ENCODE measurements around the gene ZNF154. TPM values are rescaled to one million over a fixed set of nuclear protein-coding genes. Genes with fewer than 3 reads are reported as not detected.
"Not testable (repeated sequence)": the region's sequence is repeated elsewhere in the genome, so short reads cannot be mapped to it uniquely, and the experiment has no call there.

ZNF154 gene
- not detected in 2 replicates for total RNA-seq (2014; rRNA removed; shearing (Covaris generic))

- DNase-seq (ENCODE audit: low spot score): no peak
These were observed at the start of gene ZNF154 for GRCh38 chr19:57708641-57709361. ZNF154 (minus strand) TSS chr19:57709204; CDS start chr19:57708971, 233 bp downstream.

DNA sequence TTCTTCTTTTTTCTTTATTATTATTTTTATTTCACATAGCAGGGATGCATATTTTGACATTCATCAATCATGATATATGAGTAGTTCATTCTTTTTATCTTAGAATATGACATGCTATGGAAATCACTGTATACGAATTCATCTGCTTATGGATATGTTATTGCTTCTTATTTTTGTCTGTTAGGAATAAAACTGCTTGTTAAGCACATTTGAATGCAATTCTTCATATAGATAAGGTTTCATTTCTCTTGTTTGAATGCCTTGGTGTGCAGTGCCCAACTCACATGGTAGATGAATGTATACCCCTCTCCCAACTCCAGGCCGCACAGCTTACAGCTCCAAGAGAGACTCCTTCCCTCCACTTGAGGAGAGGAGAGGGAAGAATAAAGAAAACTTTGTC is 48.9 kb upstream of the ZNF154 start:
- no peak for DNase-seq (ENCODE audit: low spot score)

- DNase-seq (ENCODE audit: low spot score): no peak
These were observed 46.0 kb upstream of the ZNF154 start for GRCh38 chr19:57755031-57755430.

DNA sequence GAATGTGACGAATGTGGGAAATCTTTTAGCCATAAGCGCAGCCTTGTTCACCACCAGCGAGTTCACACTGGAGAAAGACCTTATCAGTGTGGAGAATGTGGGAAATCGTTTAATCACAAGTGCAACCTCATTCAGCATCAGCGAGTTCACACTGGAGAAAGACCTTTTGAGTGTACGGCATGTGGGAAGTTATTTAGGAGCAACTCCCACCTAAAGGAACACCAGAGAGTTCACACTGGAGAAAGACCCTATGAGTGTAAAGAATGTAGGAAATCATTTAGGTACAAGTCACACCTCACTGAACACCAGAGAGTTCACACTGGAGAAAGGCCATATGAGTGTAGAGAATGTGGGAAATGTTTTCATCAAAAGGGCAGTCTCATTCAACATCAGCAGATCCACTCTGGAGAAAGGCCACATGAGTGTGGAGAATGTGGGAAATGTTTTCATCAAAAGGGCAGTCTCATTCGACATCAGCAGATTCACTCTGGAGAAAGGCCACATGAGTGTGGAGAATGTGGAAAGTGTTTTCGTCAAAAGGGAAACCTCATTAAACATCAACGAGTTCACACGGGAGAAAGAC is 45.2 kb upstream of the ZNF154 start:
- no peak for DNase-seq (ENCODE audit: low spot score)

- DNase-seq (ENCODE audit: low spot score): no peak
These were observed 39.0 kb upstream of the ZNF154 start for GRCh38 chr19:57748029-57748428.

GRCh38 chr19:57747472-57747807 is 38.4 kb upstream of the ZNF154 start:
- DNase-seq (ENCODE audit: low spot score): no peak

DNA sequence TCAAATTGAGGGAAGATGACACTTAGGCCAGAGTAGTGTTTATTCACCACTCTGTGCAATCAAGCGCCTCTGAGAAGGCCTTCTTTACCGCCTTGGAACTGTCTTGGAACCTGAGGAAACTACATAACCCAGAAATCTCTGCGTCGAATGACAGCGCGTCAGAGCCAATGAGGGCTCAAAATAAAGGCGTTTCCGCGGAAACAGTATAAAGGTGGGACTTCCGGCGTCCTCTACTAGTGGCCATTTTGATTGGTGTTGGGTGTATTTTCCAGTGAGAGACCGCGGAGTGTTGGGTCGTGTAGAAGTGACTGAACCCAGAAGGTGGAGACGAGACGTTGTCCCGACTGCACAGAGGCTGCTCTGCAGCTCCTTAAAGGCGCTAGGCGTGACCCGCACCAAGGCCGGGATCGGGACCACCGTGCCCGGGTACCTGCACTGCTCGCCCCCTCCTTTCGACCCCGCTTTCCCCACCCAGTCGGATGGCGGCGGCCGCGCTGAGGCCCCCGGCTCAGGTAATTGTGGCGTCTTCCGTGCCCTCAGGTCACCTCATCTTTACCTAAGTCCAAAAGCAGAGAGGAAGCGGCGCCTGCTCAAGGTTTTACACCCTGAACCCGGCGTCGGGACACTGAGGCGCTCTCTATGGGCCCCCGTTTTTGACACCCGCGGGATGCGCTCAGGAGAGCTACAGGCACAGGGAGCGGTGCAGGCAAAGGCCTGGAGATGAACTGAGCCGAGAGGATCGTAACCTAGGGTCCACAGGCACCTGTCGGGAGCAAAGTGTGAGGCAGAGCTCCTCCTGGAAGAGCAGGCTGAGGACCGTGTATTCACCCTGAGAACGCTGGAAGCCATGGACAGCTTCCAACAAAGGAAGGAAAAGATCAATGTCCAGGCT is 37.8 kb upstream of the ZNF154 start, which contains the start of gene ZNF776:
Gene ZNF776 (plus strand): TSS at position 236 of the 892 bp plus-strand sequence. CDS start 244 bp downstream, at position 480.
- peak; percentile 90 for DNase-seq (ENCODE audit: low spot score)

DNA sequence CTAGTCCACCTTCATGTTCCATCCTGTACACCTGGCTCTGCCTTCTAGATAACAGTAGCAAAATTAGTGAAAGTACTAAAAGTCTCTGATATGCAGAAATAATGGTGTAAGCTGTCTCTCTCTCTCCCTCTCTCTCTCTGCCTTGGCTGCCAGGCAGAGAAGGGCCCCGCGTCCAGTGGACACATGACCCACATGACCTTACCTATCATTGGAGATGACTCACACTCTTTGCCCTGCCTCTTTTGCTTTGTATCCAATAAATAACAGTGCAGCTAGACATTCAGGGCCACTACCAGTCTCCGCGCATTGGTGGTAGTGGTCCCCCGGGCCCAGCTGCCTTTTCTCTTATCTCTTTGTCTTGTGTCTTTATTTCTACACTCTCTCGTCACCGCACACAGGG is 29.8 kb upstream of the ZNF154 start:
- DNase-seq (ENCODE audit: low spot score): not testable (repeated sequence)

GRCh38 chr19:57738320-57738719 is 29.3 kb upstream of the ZNF154 start:
- DNase-seq (ENCODE audit: low spot score): not testable (repeated sequence)

DNA sequence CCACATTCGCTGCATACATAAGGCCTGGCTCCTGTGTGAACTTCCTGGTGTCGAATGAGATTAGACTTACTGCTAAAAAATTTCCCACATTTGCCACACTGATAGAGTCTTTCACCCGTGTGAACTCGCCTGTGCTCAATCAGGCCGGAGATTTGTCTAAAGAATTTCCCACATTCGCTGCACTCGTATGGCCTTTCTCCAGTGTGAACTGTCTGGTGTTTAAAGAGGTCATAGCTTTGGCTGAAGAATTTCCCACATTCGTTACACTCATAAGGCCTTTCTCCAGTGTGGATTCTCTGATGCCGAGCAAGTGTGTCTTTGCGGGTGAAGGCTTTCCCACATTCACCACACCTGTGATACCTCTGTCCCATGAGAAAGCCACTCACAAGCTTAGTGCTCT is 11.9 kb upstream of the ZNF154 start:
- no peak for DNase-seq (ENCODE audit: low spot score)

- DNase-seq (ENCODE audit: low spot score): no peak
These were observed 11.0 kb upstream of the ZNF154 start for GRCh38 chr19:57719901-57720519.

- no peak for DNase-seq (ENCODE audit: low spot score)
These were observed 10.4 kb upstream of the ZNF154 start for GRCh38 chr19:57719424-57719823.

- no peak for DNase-seq (ENCODE audit: low spot score)
These were observed 3.2 kb upstream of the ZNF154 start for GRCh38 chr19:57712222-57712621.

DNA sequence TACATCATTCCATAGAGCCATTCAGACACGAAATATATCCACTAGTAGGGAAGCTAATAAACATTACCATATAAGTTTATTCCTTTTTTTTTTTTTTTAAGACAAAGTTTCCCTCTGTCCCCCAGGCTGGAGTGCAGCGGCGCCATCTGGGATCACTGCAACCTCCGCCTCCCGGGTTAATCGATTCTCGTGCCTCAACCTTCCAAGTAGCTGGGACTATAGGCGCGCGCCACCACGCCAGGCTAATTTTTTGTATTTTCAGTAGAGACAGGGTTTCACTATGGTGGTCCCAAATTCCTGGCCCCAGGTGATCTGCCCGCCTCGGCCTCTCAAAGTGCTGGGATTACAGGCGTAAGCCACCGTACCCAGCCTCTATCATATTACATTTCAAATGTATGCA is 612 bp upstream of the ZNF154 start:
- no peak for DNase-seq (ENCODE audit: low spot score)

GRCh38 chr19:57706346-57706745 is 2.7 kb downstream of the ZNF154 start:
- no peak for DNase-seq (ENCODE audit: low spot score)

GRCh38 chr19:57701625-57702024 is 7.4 kb downstream of the ZNF154 start:
- DNase-seq (ENCODE audit: low spot score): no peak

DNA sequence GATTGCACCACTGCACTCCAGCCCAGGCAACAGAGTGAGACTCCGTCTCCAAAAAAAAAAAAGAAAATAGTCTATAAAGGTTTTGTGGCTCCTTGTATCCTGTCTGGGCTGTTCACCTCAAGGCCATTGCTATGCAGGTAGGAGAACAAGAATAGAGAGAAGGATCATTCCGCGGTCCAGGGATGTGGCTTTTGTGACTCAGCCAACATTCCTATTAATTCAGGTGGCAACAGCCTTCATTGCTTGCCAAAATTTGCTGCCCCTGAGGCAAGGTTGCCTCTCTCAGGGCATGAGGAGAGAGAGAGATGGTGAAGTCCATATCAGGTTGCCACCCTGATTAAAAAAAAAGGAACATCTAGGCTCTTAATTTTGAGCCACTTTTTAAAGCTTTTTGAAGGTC is 19.3 kb downstream of the ZNF154 start:
- DNase-seq (ENCODE audit: low spot score): no peak

GRCh38 chr19:57688011-57688763 is 20.8 kb downstream of the ZNF154 start:
- DNase-seq (ENCODE audit: low spot score): no peak

DNA sequence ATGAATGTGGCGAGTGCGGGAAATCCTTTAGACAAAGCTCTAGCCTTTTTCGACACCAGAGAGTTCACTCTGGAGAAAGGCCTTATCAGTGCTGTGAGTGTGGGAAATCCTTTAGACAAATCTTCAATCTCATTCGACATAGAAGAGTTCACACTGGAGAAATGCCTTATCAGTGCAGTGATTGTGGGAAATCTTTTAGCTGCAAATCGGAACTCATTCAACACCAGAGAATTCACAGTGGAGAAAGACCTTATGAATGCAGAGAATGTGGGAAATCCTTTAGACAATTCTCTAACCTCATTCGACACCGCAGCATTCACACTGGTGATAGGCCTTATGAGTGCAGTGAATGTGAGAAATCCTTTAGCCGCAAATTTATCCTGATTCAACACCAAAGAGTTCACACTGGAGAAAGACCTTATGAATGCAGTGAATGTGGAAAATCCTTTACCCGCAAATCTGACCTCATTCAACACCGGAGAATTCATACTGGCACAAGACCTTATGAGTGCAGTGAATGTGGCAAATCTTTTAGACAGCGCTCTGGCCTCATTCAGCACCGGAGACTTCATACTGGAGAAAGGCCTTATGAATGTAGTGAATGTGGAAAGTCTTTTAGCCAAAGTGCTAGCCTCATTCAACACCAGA is 21.5 kb downstream of the ZNF154 start:
- no peak for DNase-seq (ENCODE audit: low spot score)

- no peak for DNase-seq (ENCODE audit: low spot score)
These were observed 22.3 kb downstream of the ZNF154 start for GRCh38 chr19:57686727-57687126.

GRCh38 chr19:57682226-57682766 is 26.7 kb downstream of the ZNF154 start:
- DNase-seq (ENCODE audit: low spot score): no peak
